GM19324 (cell line): ENCODE measurements around the gene NDRG3.
"Not testable (repeated sequence)": the region's sequence is repeated elsewhere in the genome, so short reads cannot be mapped to it uniquely, and the experiment has no call there.

Experiments
- ATAC-seq: cut with Tn5 transposase; IDR thresholded peaks from one replicate; pipeline ENCODE4 v1.9.1; 2021; ENCODE audit warnings: mild to moderate bottlenecking, moderate library complexity; ENCODE audit not compliant: unreplicated experiment, low FRiP score

NDRG3 gene

GRCh38 chr20:36700438-36700837 is 45.5 kb downstream of the NDRG3 start:
- no peak for ATAC-seq

- ATAC-seq = not testable (repeated sequence)
Measured at GRCh38 chr20:36695467-36695866, 50.4 kb downstream of the NDRG3 start.

- ATAC-seq = no peak
Measured at GRCh38 chr20:36688630-36689029, 57.3 kb downstream of the NDRG3 start.

DNA sequence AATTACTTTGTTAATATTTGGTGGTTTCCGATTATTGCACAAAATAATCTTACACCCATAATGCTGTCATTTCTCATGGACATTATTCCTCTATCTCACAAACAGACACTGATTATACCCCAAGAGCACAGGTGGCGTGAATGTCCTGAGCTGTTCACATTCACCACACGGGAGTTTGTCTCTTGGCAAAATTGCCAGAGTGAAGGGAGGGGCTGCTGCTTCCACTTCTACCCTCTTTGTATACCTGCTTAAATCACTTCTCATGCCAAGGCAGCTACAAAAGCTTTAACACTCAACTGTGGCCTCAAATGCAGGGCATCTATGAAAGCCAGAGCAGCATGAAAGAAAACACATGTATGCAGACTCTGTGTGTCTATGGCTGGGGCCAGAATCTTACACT is 58.0 kb downstream of the NDRG3 start:
- no peak for ATAC-seq

- ATAC-seq = no peak
Measured at GRCh38 chr20:36686944-36687343, 58.9 kb downstream of the NDRG3 start.

- no peak for ATAC-seq
Measured at GRCh38 chr20:36686504-36686903, 59.4 kb downstream of the NDRG3 start.

DNA sequence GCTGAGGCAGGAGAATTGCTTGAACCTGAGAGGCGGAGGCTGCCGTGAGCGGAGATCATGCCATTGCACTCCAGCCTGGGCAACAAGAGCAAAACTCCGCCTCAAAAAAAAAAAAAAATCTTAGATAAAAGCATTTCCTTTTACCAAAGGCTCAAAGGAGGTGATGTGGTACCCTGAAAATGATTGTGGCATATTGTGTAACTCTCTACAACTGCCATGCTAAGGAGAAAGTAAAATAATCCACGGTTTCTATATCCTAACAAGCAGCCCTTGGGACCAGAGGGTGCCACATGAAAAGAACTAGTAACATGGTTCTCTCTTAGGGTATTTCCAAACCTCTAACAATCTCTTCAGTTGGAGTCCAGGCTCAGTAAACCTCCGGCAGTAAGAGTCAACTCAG is 61.1 kb downstream of the NDRG3 start:
- no peak for ATAC-seq

GRCh38 chr20:36682311-36682710 is 63.6 kb downstream of the NDRG3 start:
- ATAC-seq = no peak

DNA sequence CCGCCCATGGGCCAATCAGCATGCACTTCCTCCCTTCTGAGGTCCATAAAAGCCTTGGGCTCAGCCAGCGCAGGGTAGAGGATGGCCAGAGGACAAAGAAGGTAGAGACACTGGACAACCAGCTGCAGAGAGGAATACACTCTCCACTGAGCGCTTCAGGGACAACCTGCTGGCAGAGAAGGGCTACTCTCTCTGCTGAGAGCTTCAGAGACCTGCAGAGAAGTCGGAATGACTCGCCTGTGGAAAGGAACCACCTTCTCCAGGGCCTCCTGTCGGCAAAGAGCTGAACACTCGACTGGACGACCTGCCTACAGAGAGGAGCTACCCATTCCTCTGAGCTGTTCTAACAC is 68.5 kb downstream of the NDRG3 start:
- ATAC-seq = no peak

- ATAC-seq = no peak
Measured at GRCh38 chr20:36676701-36677421, 69.0 kb downstream of the NDRG3 start.

DNA sequence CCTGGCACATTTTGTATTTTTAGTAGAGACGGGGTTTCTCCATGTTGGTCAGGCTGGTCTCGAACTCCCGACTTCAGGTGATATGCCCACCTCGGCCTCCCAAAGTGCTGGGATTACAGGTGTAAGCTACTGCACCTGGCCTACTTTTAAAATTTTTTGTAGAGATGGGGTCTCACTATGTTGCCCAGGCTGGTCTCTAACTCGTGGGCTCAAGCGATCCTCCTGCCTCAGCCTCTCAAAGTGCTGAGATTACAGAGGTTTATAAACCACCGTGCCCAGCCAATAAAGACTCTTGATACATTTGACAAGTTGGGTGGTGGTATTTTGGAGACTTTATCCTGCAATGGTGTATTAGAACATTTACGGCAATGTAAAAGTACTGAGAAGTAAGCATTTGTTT is 70.3 kb downstream of the NDRG3 start:
- not testable (repeated sequence) for ATAC-seq

GRCh38 chr20:36672991-36673390 is 72.9 kb downstream of the NDRG3 start:
- ATAC-seq = no peak

DNA sequence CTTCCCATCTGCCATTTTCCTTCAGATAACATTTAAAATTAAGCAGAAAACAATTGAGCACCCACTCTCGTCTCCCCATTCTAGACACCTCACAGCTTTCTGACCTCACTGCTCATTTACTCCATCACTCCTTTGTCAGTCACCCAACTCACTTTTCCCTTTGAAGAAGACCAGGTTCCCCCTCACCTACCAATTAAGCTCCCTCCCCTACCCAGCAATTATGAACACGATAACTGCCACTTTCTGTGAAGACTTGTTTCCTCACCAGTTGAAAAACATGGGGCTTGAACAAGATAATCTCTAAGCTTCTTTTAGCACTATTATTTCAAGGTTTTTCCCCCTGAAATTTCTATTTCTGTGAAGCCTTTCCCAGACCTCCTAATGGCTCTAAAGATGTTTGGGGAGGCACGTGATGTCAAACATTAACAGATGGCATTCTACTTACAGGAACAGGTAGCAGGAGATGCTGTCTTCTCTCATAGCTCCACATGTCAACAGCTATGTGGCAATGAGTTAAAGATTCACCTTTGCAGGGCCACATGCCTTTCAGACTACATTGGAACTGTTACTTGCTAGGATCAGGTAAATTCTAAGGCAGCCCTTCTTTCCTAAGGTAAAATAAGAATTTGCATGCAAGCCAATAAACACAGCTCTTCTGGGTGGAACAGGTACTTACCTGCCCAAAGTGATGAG is 75.1 kb downstream of the NDRG3 start:
- no peak for ATAC-seq

DNA sequence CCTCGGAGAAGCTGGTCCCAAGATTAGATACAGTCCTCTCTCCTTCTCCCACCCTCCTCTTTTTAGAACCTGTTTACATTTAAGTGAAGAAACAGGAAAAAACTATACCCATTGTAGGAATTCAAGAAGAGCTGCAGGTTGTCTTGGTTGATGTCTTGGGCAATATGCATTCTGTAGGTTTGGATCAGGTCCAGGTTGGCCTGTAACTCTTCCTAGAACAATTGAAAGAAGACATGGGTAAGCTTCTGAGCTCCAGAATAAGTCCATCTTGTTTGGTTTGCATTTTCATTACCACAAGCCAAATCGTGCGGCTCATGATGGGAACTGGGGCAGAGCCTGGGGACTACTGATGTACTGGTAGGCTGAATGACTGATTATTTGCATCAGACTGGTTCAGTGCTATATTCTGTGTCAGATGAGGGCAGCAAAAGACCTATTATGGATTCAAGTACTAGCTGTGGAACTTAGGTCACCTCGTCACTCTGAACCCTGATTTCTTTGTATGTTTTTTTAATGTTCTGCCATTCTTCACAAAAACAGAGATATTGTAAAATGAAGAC is 79.6 kb downstream of the NDRG3 start:
- no peak for ATAC-seq

- no peak for ATAC-seq
Measured at GRCh38 chr20:36663031-36663430, 82.9 kb downstream of the NDRG3 start.

DNA sequence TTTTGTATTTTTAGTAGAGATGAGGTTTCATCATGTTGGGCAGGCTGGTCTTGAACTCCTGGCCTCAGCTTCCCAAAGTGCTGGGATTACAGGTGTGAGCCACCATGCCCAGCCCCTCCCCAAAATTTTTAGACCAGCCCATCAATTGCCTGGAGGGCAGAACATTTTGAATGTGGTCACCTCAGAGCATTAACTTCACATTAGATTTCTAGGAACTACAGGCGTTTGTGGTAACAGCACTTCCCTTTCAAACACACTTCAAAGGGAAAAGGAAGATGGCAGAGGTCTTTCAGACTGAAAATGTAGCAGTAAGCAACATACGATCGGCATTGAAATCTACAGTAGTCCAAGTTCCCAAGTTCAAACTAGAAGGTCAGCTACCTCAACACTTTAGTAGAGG is 87.6 kb downstream of the NDRG3 start:
- ATAC-seq = no peak

GRCh38 chr20:36656733-36657132 is 89.2 kb downstream of the NDRG3 start:
- no peak for ATAC-seq

- ATAC-seq = no peak
Measured at GRCh38 chr20:36655004-36655403, 90.9 kb downstream of the NDRG3 start.

DNA sequence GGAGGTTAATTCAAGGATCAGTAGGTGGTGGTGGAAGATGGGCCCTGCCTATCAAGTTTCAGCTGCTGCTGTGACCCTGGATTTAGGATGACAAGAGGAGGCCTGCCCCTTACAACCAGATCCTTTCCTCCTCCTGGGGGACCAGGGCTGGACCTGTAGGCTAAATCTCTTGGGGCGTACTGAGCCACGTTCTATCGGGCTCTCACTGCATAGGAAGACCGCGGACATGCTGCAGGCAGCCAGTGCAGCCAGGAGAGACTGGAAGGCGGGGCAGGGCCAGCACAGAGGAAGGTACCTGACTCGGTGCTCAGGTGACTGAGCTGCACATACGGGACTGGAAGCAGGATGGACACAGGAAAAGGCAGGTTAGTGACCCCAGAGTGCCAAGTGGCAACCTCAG is 91.4 kb downstream of the NDRG3 start:
- no peak for ATAC-seq

DNA sequence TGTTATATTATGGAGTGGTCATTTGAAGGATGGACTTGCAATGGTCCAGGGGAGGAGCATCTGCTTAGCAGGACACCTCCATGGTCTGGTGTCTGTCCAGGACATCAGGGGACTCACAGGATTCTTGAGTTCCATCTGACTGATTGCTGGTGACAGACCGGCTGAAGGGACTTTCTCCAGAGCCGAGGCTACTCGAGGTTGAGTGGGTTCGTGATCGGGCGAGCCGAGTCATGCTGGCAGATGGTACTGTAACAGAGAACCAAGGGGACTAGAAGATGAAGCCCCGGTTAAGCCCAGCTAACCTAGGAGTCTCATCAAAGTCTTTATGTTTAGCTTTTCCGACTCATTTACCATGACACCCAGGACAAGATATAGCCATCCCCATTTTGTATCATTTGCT is 92.4 kb downstream of the NDRG3 start:
- no peak for ATAC-seq

DNA sequence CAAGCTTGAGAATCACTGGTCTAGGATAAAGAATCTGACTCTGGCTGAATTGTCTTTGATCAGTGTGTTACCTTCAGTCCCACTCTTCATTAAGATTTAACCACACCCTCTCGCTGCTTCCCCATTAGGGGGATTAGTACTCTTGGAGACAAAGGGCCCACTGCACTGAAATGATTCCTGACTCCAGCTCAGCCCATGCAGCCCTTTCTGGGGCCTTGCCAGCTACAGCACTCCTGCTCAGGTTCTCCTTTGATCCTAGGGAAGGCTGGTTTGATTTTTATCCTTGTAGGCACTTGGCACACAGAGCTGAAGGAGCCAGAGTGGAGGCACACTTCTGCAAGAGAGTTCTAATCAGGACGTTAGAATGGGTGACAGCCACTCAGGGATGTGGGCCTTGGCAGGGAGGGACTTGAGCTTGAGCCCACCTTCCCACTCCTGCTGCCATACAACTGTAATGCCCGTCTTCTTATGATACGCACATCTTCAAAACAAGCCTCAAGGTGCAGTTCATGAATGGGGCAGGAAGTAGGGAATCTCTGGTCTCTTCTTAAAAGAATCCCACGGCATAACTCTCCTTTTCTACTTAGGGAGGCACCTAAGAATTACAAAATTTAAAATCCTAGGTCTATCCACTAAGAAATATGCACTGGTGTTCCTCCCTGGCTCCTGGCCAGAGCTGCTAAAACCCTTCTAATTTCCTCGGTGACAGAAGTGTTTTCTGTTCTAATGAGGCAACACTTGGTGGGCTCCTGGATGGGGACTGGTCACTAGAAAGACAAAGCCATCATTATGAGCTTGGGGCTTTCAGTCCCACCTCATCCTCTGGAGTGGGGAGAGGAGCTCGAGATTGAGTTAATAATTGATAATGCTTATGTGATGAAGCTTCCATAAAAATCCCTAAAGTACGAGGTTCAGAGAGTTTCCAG is 98.4 kb downstream of the NDRG3 start:
- ATAC-seq = no peak
